ENCODE results near the gene MDFIC2.

DNA sequence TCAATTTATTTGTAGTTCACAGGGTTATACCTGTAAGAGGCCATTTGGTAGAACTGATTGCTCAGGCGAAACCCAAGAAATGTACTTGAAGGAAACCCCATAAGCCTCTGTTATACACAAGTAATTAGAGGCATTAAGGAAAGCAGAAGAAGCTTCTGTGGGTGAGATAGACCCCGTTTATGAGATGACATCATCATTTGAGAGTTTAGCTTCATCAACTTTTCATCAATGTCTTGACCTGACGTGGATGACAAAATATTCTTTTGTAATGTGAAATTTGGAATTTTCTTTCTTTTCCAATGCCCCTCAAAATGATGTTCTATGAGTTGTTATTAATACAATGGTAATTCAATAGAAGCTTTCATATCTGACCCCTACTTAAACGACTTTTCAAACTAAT, 136.2 kb downstream of the MDFIC2 start:
- TF ChIP-seq, protein P1, sequence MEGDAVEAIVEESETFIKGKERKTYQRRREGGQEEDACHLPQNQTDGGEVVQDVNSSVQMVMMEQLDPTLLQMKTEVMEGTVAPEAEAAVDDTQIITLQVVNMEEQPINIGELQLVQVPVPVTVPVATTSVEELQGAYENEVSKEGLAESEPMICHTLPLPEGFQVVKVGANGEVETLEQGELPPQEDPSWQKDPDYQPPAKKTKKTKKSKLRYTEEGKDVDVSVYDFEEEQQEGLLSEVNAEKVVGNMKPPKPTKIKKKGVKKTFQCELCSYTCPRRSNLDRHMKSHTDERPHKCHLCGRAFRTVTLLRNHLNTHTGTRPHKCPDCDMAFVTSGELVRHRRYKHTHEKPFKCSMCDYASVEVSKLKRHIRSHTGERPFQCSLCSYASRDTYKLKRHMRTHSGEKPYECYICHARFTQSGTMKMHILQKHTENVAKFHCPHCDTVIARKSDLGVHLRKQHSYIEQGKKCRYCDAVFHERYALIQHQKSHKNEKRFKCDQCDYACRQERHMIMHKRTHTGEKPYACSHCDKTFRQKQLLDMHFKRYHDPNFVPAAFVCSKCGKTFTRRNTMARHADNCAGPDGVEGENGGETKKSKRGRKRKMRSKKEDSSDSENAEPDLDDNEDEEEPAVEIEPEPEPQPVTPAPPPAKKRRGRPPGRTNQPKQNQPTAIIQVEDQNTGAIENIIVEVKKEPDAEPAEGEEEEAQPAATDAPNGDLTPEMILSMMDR (IDR thresholded peaks at IDR 0.05): no peak
- no peak for TF ChIP-seq POLR2A (IDR thresholded peaks at IDR 0.05)

Measured in testis (tissue), 2 donors.